PFSK-1 (cell line): ENCODE data around the gene STRIP2.

Experiments
- FOXP2 ChIP-seq: optimal IDR thresholded peaks from 2 replicates; pipeline ENCODE3; 2011; ENCODE audit warnings: borderline replicate concordance, control low read depth, inconsistent platforms; ENCODE audit not compliant: insufficient read depth; ENCODE audit errors: extremely low read length, extremely low read depth
- POLR2AphosphoS5 ChIP-seq: IDR thresholded peaks from 2 replicates; pipeline ENCODE4 v1.6.1; 2012; ENCODE audit warnings: low read depth, mild to moderate bottlenecking, control low read depth, low read length, moderate library complexity
- SIN3A ChIP-seq: IDR thresholded peaks from 2 replicates; pipeline ENCODE4 v1.6.1; 2012; ENCODE audit warnings: mild to moderate bottlenecking, low read length, moderate library complexity, borderline replicate concordance; ENCODE audit not compliant: insufficient read depth
- TAF1 ChIP-seq: IDR thresholded peaks from 2 replicates; pipeline ENCODE4 v1.6.1; 2012; ENCODE audit warnings: low read length, control low read depth, borderline replicate concordance; ENCODE audit not compliant: insufficient read depth
- TF ChIP-seq, protein P1 (sequence below), 2 experiments: IDR thresholded peaks; 2 replicates each; pipeline versions ENCODE4 v1.6.1 to v1.8.0; 2011 to 2012; ENCODE audit warnings: low read depth in 2 of 2, low read length in 2 of 2, control low read depth in 1 of 2, inconsistent platforms in 1 of 2, mild to moderate bottlenecking in 1 of 2, moderate library complexity in 1 of 2; ENCODE audit not compliant: insufficient read depth in 1 of 2

Gene STRIP2

GRCh38 chr7:129453510-129454248, 19.4 kb downstream of the STRIP2 start:
- TF ChIP-seq SIN3A (no peak), TAF1 (no peak), POLR2AphosphoS5 (no peak), FOXP2 (no peak)
- TF ChIP-seq, protein P1, sequence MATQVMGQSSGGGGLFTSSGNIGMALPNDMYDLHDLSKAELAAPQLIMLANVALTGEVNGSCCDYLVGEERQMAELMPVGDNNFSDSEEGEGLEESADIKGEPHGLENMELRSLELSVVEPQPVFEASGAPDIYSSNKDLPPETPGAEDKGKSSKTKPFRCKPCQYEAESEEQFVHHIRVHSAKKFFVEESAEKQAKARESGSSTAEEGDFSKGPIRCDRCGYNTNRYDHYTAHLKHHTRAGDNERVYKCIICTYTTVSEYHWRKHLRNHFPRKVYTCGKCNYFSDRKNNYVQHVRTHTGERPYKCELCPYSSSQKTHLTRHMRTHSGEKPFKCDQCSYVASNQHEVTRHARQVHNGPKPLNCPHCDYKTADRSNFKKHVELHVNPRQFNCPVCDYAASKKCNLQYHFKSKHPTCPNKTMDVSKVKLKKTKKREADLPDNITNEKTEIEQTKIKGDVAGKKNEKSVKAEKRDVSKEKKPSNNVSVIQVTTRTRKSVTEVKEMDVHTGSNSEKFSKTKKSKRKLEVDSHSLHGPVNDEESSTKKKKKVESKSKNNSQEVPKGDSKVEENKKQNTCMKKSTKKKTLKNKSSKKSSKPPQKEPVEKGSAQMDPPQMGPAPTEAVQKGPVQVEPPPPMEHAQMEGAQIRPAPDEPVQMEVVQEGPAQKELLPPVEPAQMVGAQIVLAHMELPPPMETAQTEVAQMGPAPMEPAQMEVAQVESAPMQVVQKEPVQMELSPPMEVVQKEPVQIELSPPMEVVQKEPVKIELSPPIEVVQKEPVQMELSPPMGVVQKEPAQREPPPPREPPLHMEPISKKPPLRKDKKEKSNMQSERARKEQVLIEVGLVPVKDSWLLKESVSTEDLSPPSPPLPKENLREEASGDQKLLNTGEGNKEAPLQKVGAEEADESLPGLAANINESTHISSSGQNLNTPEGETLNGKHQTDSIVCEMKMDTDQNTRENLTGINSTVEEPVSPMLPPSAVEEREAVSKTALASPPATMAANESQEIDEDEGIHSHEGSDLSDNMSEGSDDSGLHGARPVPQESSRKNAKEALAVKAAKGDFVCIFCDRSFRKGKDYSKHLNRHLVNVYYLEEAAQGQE (IDR thresholded peaks at IDR 0.05; ENCODE audit: insufficient read depth in 1 of 2, low read depth in 2 of 2, low read length in 2 of 2): no peak

GRCh38 chr7:129454249-129454551, 20.0 kb downstream of the STRIP2 start:
- TF ChIP-seq, protein P1 (IDR thresholded peaks at IDR 0.05; ENCODE audit: insufficient read depth in 1 of 2, low read depth in 2 of 2, low read length in 2 of 2): no peak
- TF ChIP-seq SIN3A (no peak), TAF1 (no peak), FOXP2 (no peak), POLR2AphosphoS5 (no peak)

- TF ChIP-seq SIN3A (no peak), FOXP2 (no peak), TAF1 (no peak), POLR2AphosphoS5 (no peak)
- TF ChIP-seq, protein P1 (IDR thresholded peaks at IDR 0.05; ENCODE audit: insufficient read depth in 1 of 2, low read depth in 2 of 2, low read length in 2 of 2): no peak
Observed at GRCh38 chr7:129456421-129456820, 22.2 kb downstream of the STRIP2 start.

- no peak for TF ChIP-seq TAF1
- no peak for TF ChIP-seq FOXP2
- TF ChIP-seq, protein P1 (IDR thresholded peaks at IDR 0.05; ENCODE audit: insufficient read depth in 1 of 2, low read depth in 2 of 2, low read length in 2 of 2): no peak
- TF ChIP-seq POLR2AphosphoS5: no peak
- no peak for TF ChIP-seq SIN3A
Observed at GRCh38 chr7:129457101-129457500, 22.9 kb downstream of the STRIP2 start.

- TF ChIP-seq, protein P1 (IDR thresholded peaks at IDR 0.05; ENCODE audit: insufficient read depth in 1 of 2, low read depth in 2 of 2, low read length in 2 of 2): no peak
- TF ChIP-seq FOXP2 (no peak), SIN3A (no peak)
Observed at GRCh38 chr7:129458171-129458570, 23.9 kb downstream of the STRIP2 start.
